Activated T-helper 17 cell treated with anti-CD3 and anti-CD28 coated beads, Interleukin-2, amount 50 U/mL, for 72 hours (primary cell): Measurements from ENCODE around the gene FARP2. TPM values are rescaled to one million over a fixed set of nuclear protein-coding genes. Genes with fewer than 3 reads are reported as not detected.

Source experiments
- ATAC-seq: fragments of 150-1000 bp; cut with Tn5 transposase; replicated peaks from 2 replicates; pipeline ENCODE4 v1.10.0; 2021; ENCODE audit warnings: mild to moderate bottlenecking, moderate library complexity
- H3K27ac Mint-ChIP-seq: one replicate; pipeline ENCODE4 v1.8.0; 2022; ENCODE audit warnings: mixed read lengths
- H3K27me3 Mint-ChIP-seq: one replicate; pipeline ENCODE4 v1.8.0; 2022; ENCODE audit warnings: mixed read lengths
- H3K36me3 Mint-ChIP-seq: one replicate; pipeline ENCODE4 v1.8.0; 2022; ENCODE audit warnings: low read depth, mild to moderate bottlenecking, mixed read lengths
- H3K4me1 Mint-ChIP-seq: one replicate; pipeline ENCODE4 v1.8.0; 2022; ENCODE audit warnings: mixed read lengths
- H3K4me3 Mint-ChIP-seq: one replicate; pipeline ENCODE4 v1.8.0; 2022; ENCODE audit warnings: mild to moderate bottlenecking, mixed read lengths
- H3K9me3 Mint-ChIP-seq: one replicate; pipeline ENCODE4 v1.8.0; 2022; ENCODE audit warnings: mixed read lengths
- total RNA-seq, 2 donors: library from RNA; stranded (reverse); gene quantifications; one replicate each; pipeline ENCODE4 v1.2.3, GENCODE V29; 2022

FARP2 gene
- total RNA-seq, 2 donors from 2014 or later: 26.1 to 33.1 TPM

- H3K27me3 Mint-ChIP-seq: peaks cover 7% of the 10 kb centered on the region
- H3K27ac Mint-ChIP-seq: no peak overlapping the region
- no peaks in the 10 kb centered on the region for H3K4me1 Mint-ChIP-seq
- H3K36me3 Mint-ChIP-seq: no peaks in the 10 kb centered on the region
- H3K4me3 Mint-ChIP-seq: no peak overlapping the region
- no peaks in the 10 kb centered on the region for H3K9me3 Mint-ChIP-seq
- no peak for ATAC-seq
Observed at GRCh38 chr2:241542278-241542605, 186.2 kb downstream of the FARP2 start.

Other genes with a start within 250 kb of the FARP2 start
- gene PASK, start 206.8 kb upstream of the FARP2 start, total RNA-seq: 10 to 100 TPM; 71.0 to 73.6 TPM
- 10 to 100 TPM; 81.9 to 86.4 TPM for gene PPP1R7, start 205.8 kb upstream of the FARP2 start, total RNA-seq
- gene ANO7, start 167.6 kb upstream of the FARP2 start, total RNA-seq: 10 to 100 TPM in 1 of 2 donors, 1 to 10 TPM in 1; 1.6 to 12.8 TPM
- gene HDLBP, start 40.6 kb upstream of the FARP2 start, total RNA-seq: 100 to 1,000 TPM; 303 to 319 TPM
- gene SEPTIN2, start 40.4 kb upstream of the FARP2 start, total RNA-seq: 100 to 1,000 TPM; 180 to 230 TPM
- gene STK25, start 152.3 kb downstream of the FARP2 start, total RNA-seq: 10 to 100 TPM; 86.7 to 87.8 TPM
- under 1 TPM in 1 of 2 donors, not detected in 1; 0.16 TPM for gene BOK, start 202.5 kb downstream of the FARP2 start, total RNA-seq